HEK293T (cell line): Measurements from ENCODE around the gene TNKS2.

Experiments
- FOXM1 ChIP-seq: fragments of 450-650 bp; IDR thresholded peaks from 2 replicates; pipeline ENCODE4 v1.6.1; 2017; ENCODE audit warnings: mild to moderate bottlenecking, borderline replicate concordance
- TF ChIP-seq, protein P1 (sequence below): fragments of 450-650 bp; IDR thresholded peaks from 2 replicates; pipeline ENCODE4 v1.6.1; 2016

- TF ChIP-seq FOXM1: no peak
- TF ChIP-seq, protein P1, sequence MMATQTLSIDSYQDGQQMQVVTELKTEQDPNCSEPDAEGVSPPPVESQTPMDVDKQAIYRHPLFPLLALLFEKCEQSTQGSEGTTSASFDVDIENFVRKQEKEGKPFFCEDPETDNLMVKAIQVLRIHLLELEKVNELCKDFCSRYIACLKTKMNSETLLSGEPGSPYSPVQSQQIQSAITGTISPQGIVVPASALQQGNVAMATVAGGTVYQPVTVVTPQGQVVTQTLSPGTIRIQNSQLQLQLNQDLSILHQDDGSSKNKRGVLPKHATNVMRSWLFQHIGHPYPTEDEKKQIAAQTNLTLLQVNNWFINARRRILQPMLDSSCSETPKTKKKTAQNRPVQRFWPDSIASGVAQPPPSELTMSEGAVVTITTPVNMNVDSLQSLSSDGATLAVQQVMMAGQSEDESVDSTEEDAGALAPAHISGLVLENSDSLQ: no peak
Observed at GRCh38 chr10:91875156-91875555, 76.9 kb downstream of the TNKS2 start.
